HepG2 (cell line): ENCODE results near the gene SPACA4. TPM values are rescaled to one million over a fixed set of nuclear protein-coding genes. Genes with fewer than 3 reads are reported as not detected.

Source experiments
- EZH2 ChIP-seq: conservative IDR thresholded peaks from 2 replicates; pipeline ENCODE4 v1.6.1; 2012; ENCODE audit warnings: mild to moderate bottlenecking, low read depth, low read length, moderate library complexity
- GLI4 ChIP-seq: sonication (generic); formaldehyde crosslinking; IDR thresholded peaks from 2 replicates; pipeline ENCODE4 v1.5.1; 2020; ENCODE audit warnings: missing genetic modification reagents, mild to moderate bottlenecking, moderate library complexity, borderline replicate concordance
- HNRNPL ChIP-seq: fragments of 200-400 bp; formaldehyde crosslinking; IDR thresholded peaks from 2 replicates; pipeline ENCODE4 v1.6.1; 2017; ENCODE audit warnings: mild to moderate bottlenecking, low read depth, low read length
- MIER3 ChIP-seq: IDR thresholded peaks from 2 replicates; pipeline ENCODE4 v1.6.1; 2016; ENCODE audit warnings: missing compliant biosample characterization, borderline replicate concordance
- NKX3-1 ChIP-seq: sonication (generic); formaldehyde crosslinking; IDR thresholded peaks from 2 replicates; pipeline ENCODE4 v1.5.0; 2020; ENCODE audit warnings: missing genetic modification reagents
- NR2C2 ChIP-seq: sonication (generic); formaldehyde crosslinking; IDR thresholded peaks from 2 replicates; pipeline ENCODE4 v1.4.0; 2020; ENCODE audit warnings: missing genetic modification reagents, mild to moderate bottlenecking, moderate library complexity, borderline replicate concordance
- TBX2 ChIP-seq: sonication (generic); formaldehyde crosslinking; IDR thresholded peaks from 2 replicates; pipeline ENCODE4 v1.5.0; 2020; ENCODE audit warnings: missing genetic modification reagents, mild to moderate bottlenecking, borderline replicate concordance
- ZFP90 ChIP-seq: sonication (generic); formaldehyde crosslinking; IDR thresholded peaks from 2 replicates; pipeline ENCODE4 v1.8.0; 2022; ENCODE audit warnings: missing genetic modification reagents, mild to moderate bottlenecking, inconsistent platforms, borderline replicate concordance
- ZNF20 ChIP-seq: sonication (generic); formaldehyde crosslinking; IDR thresholded peaks from 2 replicates; pipeline ENCODE4 v1.4.0; 2020; ENCODE audit warnings: mild to moderate bottlenecking, moderate library complexity, missing genetic modification reagents
- ZNF841 ChIP-seq: sonication (generic); formaldehyde crosslinking; IDR thresholded peaks from 2 replicates; pipeline ENCODE4 v1.8.1; 2023; ENCODE audit warnings: missing genetic modification reagents, borderline replicate concordance
- ZSCAN25 ChIP-seq: sonication (generic); formaldehyde crosslinking; IDR thresholded peaks from 2 replicates; pipeline ENCODE4 v1.8.0; 2022; ENCODE audit warnings: mild to moderate bottlenecking, missing genetic modification reagents
- polyA plus RNA-seq, 8 experiments: library from polyadenylated mRNA; depleted of rRNA in 3 of 8; stranded (reverse) in 7 of 8; unstranded in 1 of 8; fragments of >200 nt; fragmentation: Illumina TruSeq in 4 of 8; extraction: Trizol in 4 of 8; gene quantifications; 2 replicates each; pipeline versions ENCODE4 v1.2.1 to v1.2.3, GENCODE V29; 2011 to 2016; ENCODE audit warnings: low read depth in 4 of 8, missing spikeins in 1 of 8, mixed read lengths in 1 of 8; ENCODE audit not compliant: insufficient read depth in 1 of 8
- total RNA-seq, 5 experiments: library from RNA; depleted of rRNA; stranded (reverse); fragments of >200 nt; fragmentation: Illumina TruSeq; extraction: Trizol; gene quantifications; 2 replicates each; pipeline ENCODE4 v1.2.3, GENCODE V29; 2016; ENCODE audit warnings: low read depth in 1 of 5
- TF ChIP-seq, protein P1 (sequence below): fragments of 450-650 bp; IDR thresholded peaks from 2 replicates; pipeline ENCODE4 v1.6.1; 2017; ENCODE audit warnings: mild to moderate bottlenecking
- TF ChIP-seq, protein P2 (sequence below): sonication (generic); formaldehyde crosslinking; IDR thresholded peaks from 2 replicates; pipeline ENCODE4 v1.8.0; 2022; ENCODE audit warnings: mild to moderate bottlenecking, missing genetic modification reagents, moderate library complexity
- TF ChIP-seq, protein P3 (sequence below): sonication (generic); formaldehyde crosslinking; IDR thresholded peaks from 2 replicates; pipeline ENCODE4 v1.5.1; 2020; ENCODE audit warnings: missing genetic modification reagents, mild to moderate bottlenecking, borderline replicate concordance
- TF ChIP-seq, protein P4 (sequence below): sonication (generic); formaldehyde crosslinking; conservative IDR thresholded peaks from 2 replicates; pipeline ENCODE4 v1.4.0; 2020; ENCODE audit warnings: missing genetic modification reagents
- TF ChIP-seq, protein P5 (sequence below): sonication (generic); formaldehyde crosslinking; conservative IDR thresholded peaks from 2 replicates; pipeline ENCODE4 v1.4.0; 2020; ENCODE audit warnings: missing genetic modification reagents
- TF ChIP-seq, protein P6 (sequence below), 2 experiments: sonication (generic) in 1 of 2; formaldehyde crosslinking in 1 of 2; IDR thresholded peaks; 2 replicates each; pipeline versions ENCODE4 v1.4.0 to v1.6.1; 2018 to 2020; ENCODE audit warnings: missing genetic modification reagents in 2 of 2, borderline replicate concordance in 1 of 2, low read depth in 1 of 2, mild to moderate bottlenecking in 1 of 2, missing biosample characterization in 1 of 2

SPACA4 gene
- total and polyA plus RNA-seq, 2 of the 13 experiments (the other 11 are each of a cell fraction or from before 2014, with no cell fraction given) = not detected

DNA sequence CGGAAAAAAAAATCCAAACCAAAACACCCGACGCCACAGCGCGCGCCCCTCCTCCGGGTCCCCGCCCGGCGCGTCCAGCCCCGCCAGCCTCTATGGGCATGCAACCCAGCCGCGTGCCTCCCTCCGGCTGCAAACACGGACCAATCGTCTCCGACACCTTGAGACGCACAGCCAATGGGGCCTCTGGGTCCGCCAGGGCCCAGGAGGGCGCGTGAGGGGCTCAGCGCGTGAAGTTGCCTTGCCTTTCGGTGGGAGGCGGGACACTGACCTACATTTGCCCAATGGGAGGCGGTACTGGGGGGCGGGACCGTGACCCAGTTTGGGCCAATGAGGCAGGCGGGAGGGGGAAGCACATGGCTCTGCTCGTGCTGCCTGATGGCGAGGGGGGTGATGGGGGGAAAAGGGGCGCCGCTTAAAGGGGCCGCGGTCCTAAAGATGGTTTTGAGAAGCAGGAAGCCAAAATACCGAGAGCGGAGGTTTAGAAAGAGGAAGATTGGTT, 31.0 kb downstream of the SPACA4 start (continued):
- TF ChIP-seq, protein P1, sequence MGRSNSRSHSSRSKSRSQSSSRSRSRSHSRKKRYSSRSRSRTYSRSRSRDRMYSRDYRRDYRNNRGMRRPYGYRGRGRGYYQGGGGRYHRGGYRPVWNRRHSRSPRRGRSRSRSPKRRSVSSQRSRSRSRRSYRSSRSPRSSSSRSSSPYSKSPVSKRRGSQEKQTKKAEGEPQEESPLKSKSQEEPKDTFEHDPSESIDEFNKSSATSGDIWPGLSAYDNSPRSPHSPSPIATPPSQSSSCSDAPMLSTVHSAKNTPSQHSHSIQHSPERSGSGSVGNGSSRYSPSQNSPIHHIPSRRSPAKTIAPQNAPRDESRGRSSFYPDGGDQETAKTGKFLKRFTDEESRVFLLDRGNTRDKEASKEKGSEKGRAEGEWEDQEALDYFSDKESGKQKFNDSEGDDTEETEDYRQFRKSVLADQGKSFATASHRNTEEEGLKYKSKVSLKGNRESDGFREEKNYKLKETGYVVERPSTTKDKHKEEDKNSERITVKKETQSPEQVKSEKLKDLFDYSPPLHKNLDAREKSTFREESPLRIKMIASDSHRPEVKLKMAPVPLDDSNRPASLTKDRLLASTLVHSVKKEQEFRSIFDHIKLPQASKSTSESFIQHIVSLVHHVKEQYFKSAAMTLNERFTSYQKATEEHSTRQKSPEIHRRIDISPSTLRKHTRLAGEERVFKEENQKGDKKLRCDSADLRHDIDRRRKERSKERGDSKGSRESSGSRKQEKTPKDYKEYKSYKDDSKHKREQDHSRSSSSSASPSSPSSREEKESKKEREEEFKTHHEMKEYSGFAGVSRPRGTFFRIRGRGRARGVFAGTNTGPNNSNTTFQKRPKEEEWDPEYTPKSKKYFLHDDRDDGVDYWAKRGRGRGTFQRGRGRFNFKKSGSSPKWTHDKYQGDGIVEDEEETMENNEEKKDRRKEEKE = no peak
- TF ChIP-seq ZSCAN25 (CRISPR knock-in tag) (no peak), EZH2 (no peak), TBX2 (CRISPR knock-in tag) (peak; percentile 89), ZNF20 (CRISPR knock-in tag) (0 out of 2 replicates have a peak, but pooled peaks have one; percentile 84), ZNF841 (CRISPR knock-in tag) (peak; percentile 72), GLI4 (peak; percentile 54; the same call in 1 of the 2 replicates), HNRNPL (0 out of 2 replicates have a peak, but pooled peaks have one; percentile 28), MIER3 (no peak), ZFP90 (peak; percentile 41; the same call in 1 of the 2 replicates), NKX3-1 (no peak), NR2C2 (CRISPR knock-in tag) (peak; percentile 49)
- TF ChIP-seq, protein P2, sequence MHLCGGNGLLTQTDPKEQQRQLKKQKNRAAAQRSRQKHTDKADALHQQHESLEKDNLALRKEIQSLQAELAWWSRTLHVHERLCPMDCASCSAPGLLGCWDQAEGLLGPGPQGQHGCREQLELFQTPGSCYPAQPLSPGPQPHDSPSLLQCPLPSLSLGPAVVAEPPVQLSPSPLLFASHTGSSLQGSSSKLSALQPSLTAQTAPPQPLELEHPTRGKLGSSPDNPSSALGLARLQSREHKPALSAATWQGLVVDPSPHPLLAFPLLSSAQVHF = peak; percentile 94
- TF ChIP-seq, protein P3, sequence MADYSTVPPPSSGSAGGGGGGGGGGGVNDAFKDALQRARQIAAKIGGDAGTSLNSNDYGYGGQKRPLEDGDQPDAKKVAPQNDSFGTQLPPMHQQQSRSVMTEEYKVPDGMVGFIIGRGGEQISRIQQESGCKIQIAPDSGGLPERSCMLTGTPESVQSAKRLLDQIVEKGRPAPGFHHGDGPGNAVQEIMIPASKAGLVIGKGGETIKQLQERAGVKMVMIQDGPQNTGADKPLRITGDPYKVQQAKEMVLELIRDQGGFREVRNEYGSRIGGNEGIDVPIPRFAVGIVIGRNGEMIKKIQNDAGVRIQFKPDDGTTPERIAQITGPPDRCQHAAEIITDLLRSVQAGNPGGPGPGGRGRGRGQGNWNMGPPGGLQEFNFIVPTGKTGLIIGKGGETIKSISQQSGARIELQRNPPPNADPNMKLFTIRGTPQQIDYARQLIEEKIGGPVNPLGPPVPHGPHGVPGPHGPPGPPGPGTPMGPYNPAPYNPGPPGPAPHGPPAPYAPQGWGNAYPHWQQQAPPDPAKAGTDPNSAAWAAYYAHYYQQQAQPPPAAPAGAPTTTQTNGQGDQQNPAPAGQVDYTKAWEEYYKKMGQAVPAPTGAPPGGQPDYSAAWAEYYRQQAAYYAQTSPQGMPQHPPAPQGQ (CRISPR knock-in tag) = no peak
- TF ChIP-seq, protein P4, sequence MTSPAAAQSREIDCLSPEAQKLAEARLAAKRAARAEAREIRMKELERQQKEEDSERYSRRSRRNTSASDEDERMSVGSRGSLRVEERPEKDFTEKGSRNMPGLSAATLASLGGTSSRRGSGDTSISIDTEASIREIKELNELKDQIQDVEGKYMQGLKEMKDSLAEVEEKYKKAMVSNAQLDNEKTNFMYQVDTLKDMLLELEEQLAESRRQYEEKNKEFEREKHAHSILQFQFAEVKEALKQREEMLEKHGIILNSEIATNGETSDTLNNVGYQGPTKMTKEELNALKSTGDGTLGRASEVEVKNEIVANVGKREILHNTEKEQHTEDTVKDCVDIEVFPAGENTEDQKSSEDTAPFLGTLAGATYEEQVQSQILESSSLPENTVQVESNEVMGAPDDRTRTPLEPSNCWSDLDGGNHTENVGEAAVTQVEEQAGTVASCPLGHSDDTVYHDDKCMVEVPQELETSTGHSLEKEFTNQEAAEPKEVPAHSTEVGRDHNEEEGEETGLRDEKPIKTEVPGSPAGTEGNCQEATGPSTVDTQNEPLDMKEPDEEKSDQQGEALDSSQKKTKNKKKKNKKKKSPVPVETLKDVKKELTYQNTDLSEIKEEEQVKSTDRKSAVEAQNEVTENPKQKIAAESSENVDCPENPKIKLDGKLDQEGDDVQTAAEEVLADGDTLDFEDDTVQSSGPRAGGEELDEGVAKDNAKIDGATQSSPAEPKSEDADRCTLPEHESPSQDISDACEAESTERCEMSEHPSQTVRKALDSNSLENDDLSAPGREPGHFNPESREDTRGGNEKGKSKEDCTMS (CRISPR knock-in tag) = no peak
- TF ChIP-seq, protein P5, sequence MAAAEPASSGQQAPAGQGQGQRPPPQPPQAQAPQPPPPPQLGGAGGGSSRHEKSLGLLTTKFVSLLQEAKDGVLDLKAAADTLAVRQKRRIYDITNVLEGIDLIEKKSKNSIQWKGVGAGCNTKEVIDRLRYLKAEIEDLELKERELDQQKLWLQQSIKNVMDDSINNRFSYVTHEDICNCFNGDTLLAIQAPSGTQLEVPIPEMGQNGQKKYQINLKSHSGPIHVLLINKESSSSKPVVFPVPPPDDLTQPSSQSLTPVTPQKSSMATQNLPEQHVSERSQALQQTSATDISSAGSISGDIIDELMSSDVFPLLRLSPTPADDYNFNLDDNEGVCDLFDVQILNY = no peak; the same call in 1 of the 2 replicates
- TF ChIP-seq, protein P6, sequence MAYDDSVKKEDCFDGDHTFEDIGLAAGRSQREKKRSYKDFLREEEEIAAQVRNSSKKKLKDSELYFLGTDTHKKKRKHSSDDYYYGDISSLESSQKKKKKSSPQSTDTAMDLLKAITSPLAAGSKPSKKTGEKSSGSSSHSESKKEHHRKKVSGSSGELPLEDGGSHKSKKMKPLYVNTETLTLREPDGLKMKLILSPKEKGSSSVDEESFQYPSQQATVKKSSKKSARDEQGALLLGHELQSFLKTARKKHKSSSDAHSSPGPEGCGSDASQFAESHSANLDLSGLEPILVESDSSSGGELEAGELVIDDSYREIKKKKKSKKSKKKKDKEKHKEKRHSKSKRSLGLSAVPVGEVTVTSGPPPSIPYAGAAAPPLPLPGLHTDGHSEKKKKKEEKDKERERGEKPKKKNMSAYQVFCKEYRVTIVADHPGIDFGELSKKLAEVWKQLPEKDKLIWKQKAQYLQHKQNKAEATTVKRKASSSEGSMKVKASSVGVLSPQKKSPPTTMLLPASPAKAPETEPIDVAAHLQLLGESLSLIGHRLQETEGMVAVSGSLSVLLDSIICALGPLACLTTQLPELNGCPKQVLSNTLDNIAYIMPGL (CRISPR knock-in tag; IDR thresholded peaks at IDR 0.05; ENCODE audit: borderline replicate concordance in 1 of 2, low read depth in 1 of 2) = peak in 1 of 2 experiments; percentile 57; a peak in 2 of 4 replicates
